HG03280 (cell line): ENCODE measurements around the gene ARFIP1.

ENCODE experiments used
- ATAC-seq: cut with Tn5 transposase; IDR thresholded peaks from one replicate; pipeline ENCODE4 v1.9.1; 2021; ENCODE audit warnings: mild to moderate bottlenecking, moderate library complexity; ENCODE audit not compliant: unreplicated experiment

ARFIP1 gene

DNA sequence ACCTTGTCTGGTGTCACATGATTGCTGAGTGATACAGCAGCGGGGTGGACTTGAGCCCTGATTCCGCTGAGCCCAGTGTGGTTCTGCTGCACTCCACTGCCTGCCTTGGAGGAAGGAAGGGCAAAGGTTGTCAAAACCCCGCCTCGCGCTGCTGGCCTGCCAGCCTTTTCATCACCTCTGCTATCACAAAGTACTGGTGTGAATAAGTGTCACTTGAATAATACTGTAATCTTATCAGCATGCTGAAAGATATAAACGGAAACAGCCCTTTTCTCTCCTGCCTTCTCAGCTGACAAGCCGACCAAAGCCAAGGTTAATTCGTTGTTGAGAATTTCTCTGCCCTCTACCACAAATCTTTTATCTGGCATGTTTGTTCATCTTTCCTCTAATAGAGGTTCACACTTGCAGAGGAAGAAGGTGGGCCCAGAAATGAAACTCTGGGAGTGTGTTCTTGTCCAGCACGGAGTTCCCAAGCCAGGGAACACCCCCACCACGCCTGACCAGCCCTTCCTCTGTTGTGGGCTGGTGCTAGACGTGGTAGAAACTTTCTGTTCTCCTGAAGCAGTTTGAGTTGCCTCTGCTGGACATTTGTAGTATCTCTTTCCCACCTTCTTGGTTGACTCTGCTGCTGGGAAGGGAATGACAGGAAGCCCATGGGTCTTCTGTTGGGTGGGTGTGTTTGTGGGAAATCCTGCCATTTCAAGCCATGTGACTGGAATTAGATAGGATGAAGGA, 177.8 kb downstream of the ARFIP1 start:
- no peak for ATAC-seq

DNA sequence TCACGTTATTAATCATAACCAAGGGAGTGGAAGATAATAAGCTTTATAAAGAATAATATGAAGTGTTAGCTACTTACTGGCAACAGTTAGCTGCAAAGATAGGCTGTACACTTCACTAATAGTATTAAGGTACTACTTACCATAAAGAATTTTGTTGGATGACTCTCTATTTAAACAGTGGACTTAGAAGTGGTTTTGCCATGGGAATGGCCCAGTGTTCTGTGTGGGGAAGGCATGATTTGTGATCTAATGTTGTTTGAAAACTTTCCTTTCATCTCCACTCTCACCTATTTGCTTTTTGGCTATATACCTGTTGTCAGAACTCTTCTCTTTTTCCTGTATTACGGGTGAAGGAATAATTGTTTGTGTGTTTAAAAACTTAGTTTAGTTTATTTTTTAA, 179.3 kb downstream of the ARFIP1 start:
- no peak for ATAC-seq

DNA sequence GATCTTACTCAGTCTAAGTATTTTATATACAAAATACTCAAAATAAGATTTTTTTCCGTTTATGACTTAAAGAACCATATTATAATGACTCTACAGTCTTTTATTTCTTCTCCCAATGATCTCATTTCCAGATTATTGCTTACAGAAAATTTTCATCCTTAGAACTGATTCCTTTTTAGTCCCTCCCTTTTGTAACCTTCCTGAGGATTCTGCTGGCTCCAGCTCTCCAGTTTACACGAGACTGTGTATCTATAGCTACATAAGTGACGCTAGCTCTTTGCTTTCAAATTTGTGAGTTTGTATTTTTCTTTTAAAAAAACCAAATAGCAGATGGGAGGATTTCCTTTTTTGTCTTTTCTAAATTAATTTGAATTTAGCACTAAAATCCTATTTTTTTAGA, 180.3 kb downstream of the ARFIP1 start:
- no peak for ATAC-seq

DNA sequence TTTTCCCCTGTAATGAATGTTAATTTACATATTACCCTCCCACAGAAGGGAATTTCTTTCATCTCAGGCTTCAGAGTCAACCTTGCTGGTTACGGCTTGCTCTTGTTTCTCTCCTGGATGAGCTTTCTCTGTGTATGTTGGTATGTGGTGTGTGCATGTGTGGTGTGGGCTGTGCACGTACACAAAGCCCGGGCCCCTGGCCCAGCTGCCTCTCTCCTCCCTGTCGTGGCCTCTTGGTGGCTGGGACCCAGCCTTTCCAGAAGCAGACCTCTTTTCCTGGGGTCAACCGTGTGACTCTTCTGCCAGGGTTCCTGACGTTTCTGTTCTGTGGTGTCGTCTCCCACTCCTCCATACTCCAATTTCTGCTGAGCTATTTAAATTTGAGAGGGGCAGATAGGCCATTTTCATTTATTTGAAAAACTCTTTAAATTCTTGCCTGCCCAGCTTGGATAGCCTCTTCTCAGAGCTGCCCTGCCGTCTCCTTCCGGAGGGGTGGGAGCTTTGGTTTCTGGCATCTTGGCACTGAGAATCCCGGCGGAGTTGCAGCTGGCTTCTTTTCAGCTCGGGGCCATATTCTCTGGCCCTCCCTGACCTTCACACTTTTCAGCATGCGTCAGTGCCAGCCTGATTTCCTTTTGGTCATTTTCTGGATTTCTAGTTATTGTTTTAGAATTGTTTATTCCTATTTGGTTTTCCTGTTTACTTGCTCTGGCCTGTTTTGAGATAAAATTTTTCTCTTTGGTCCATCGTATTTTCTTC, 181.4 kb downstream of the ARFIP1 start:
- no peak for ATAC-seq

DNA sequence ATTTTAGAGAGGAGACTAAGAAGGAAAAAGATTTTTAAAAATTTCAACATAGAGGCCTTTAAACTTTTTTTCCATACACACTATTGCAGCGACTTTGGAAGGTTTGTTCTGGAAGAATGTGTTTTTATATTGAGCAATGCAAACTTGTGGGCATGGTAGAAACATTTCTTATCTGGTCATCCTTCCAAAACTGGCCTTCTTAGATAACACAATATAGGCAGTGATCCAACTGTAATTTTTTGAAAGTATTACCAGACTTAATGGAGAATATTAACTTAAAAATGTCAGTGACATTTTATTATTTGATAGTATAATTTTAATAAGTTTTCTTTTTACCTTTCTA, 182.0 kb downstream of the ARFIP1 start:
- ATAC-seq = no peak
